ENCODE measurements around the gene RALGPS1. TPM values are rescaled to one million over a fixed set of nuclear protein-coding genes. Genes with fewer than 3 reads are reported as not detected.

Gene RALGPS1
- total RNA-seq, 1 experiment from 2014 or later, result 18.6 TPM

DNA sequence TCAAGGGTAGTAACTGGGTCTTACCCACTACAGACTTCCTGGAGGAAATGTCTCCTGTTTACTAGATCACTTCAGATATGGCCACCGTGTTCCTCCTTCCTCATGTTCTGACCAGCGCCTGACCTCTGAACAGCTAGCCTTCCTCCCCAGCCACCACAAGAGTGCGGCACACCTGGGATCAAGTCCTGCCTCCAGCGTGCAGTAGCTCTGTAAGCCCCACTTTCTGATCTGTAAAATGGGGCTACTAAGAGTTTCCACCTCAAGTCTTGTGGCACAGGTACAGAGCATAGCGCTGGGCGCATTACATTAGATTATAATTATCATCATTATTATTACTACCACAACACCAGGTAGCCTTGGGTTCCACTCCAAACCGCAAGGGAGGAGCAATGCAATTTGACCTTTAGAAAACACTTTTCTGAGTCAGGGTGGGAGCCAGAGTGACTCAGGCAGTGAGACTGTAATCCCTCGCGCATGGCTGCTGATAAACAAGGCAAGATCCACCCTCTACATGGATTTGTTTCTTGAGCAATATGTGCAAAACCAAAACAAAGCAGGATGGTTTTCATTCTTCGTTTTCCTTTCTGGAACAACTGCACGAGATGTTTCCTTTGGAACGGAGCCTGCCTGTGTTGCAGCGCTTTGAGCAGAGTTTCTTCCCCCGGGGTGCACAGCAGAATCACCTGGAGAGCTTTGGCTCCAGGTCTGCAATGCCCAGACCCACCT lies 272.8 kb downstream of the RALGPS1 start:
- H2BK12ac ChIP-seq (ENCODE audit: insufficient read length, low read depth, low read length), result no peak overlapping the region
- H2AFZ ChIP-seq (ENCODE audit: low read length), result no peak overlapping the region
- no peaks in the 10 kb centered on the region; the same call in 1 of the 2 replicates for H3K4me1 ChIP-seq (ENCODE audit: insufficient read depth, low read length)
- H3K27me3 ChIP-seq (ENCODE audit: insufficient read depth, low read length), result no peaks in the 10 kb centered on the region
- no peak overlapping the region for H4K91ac ChIP-seq (ENCODE audit: insufficient read length, low read depth, low read length)
- Mint-ChIP-seq H3K27ac (peak overlapping the region in 1 of 3 experiments; percentile 37; a peak in 1 of 7 replicates), H3K4me3 (no peak overlapping the region), H3K9me3 (no peaks in the 10 kb centered on the region), H3K36me3 (ENCODE audit: insufficient read depth in 1 of 3, low read depth in 3 of 3) (peaks cover 0 to 9% (median 0%) of the 10 kb centered on the region in 3 experiments; a peak in 2 of 7 replicates), H3K4me1 (peaks cover 10 to 22% of the 10 kb centered on the region in 2 experiments), H3K27me3 (ENCODE audit: low read depth) (no peaks in the 10 kb centered on the region)
- no peak overlapping the region for H3K4ac ChIP-seq (ENCODE audit: low read depth, low read length)
- no peak overlapping the region for H3T11ph ChIP-seq (ENCODE audit: low read length)
- H3K9me3 ChIP-seq (ENCODE audit: control insufficient read depth, low read depth, low read length), result no peaks in the 10 kb centered on the region
- H3K4me2 ChIP-seq (ENCODE audit: insufficient read depth, insufficient read length, low read length), result no peak overlapping the region
- H3K9ac ChIP-seq (ENCODE audit: extremely low read depth, insufficient read length, low read length), result no peak overlapping the region
- H4K5ac ChIP-seq (ENCODE audit: insufficient read length, low read depth, low read length), result no peak overlapping the region
- H3K23me2 ChIP-seq (ENCODE audit: insufficient read length, low read depth, low read length, poor library complexity, severe bottlenecking), result no peaks in the 10 kb centered on the region
- H2BK120ac ChIP-seq (ENCODE audit: low read depth, low read length, poor library complexity, severe bottlenecking), result no peak overlapping the region
- H2BK5ac ChIP-seq (ENCODE audit: insufficient read length, low read length), result no peak overlapping the region
- H2AK5ac ChIP-seq (ENCODE audit: insufficient read length, low read length), result no peak overlapping the region
- no peak overlapping the region for H3K14ac ChIP-seq (ENCODE audit: insufficient read depth, low read length)
- H3K79me1 ChIP-seq (ENCODE audit: insufficient read depth, low read depth, low read length, poor library complexity, severe bottlenecking), result no peaks in the 10 kb centered on the region
- no peak for DNase-seq
- TF ChIP-seq, protein P1, sequence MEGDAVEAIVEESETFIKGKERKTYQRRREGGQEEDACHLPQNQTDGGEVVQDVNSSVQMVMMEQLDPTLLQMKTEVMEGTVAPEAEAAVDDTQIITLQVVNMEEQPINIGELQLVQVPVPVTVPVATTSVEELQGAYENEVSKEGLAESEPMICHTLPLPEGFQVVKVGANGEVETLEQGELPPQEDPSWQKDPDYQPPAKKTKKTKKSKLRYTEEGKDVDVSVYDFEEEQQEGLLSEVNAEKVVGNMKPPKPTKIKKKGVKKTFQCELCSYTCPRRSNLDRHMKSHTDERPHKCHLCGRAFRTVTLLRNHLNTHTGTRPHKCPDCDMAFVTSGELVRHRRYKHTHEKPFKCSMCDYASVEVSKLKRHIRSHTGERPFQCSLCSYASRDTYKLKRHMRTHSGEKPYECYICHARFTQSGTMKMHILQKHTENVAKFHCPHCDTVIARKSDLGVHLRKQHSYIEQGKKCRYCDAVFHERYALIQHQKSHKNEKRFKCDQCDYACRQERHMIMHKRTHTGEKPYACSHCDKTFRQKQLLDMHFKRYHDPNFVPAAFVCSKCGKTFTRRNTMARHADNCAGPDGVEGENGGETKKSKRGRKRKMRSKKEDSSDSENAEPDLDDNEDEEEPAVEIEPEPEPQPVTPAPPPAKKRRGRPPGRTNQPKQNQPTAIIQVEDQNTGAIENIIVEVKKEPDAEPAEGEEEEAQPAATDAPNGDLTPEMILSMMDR (conservative IDR thresholded peaks at IDR 0.05), result no peak
- no peaks in the 10 kb centered on the region for H4K20me1 ChIP-seq (ENCODE audit: control insufficient read depth, insufficient read depth, insufficient read length)
- H3K23ac ChIP-seq (ENCODE audit: insufficient read length, low read depth, low read length), result no peak overlapping the region
- H3K79me2 ChIP-seq (ENCODE audit: insufficient read depth, low read length), result no peaks in the 10 kb centered on the region
- no peak overlapping the region for H2BK20ac ChIP-seq (ENCODE audit: low read depth, low read length, poor library complexity, severe bottlenecking)
- WGBS (ENCODE audit: extremely low coverage, insufficient read length, low lambda C conversion rate), result no CpG with 5 or more reads among the region's 14 CpGs
- H3K27ac ChIP-seq (ENCODE audit: insufficient read length, low read depth, low read length), result no peak overlapping the region
- no peak overlapping the region for H3K18ac ChIP-seq (ENCODE audit: insufficient read length, low read depth, low read length)
- H3K56ac ChIP-seq (ENCODE audit: insufficient read length, low read depth, low read length), result no peak overlapping the region
- no peak overlapping the region for H2BK15ac ChIP-seq (ENCODE audit: low read depth, low read length)
- H4K8ac ChIP-seq (replicated peaks; ENCODE audit: insufficient read length, low read depth, low read length), result no peak overlapping the region

All from H9 (cell line).